22Rv1 (cell line): ENCODE measurements around the gene DNAH8.

Experiments used
- H3K27ac ChIP-seq: fragments of 450-650 bp; 2 replicates; pipeline ENCODE4 v1.5.1; 2017
- ZFX ChIP-seq: fragments of 450-650 bp; IDR thresholded peaks from 2 replicates; pipeline ENCODE4 v1.6.1; 2017; ENCODE audit warnings: antibody characterized with exemption, borderline replicate concordance
- TF ChIP-seq, protein P1 (sequence below): fragments of 450-650 bp; IDR thresholded peaks from 2 replicates; pipeline ENCODE4 v1.5.1; 2017; ENCODE audit warnings: mild to moderate bottlenecking

The DNAH8 gene

GRCh38 chr6:38837101-38837500 is 122.0 kb downstream of the DNAH8 start:
- no peak overlapping the region for H3K27ac ChIP-seq
- TF ChIP-seq, protein P1, sequence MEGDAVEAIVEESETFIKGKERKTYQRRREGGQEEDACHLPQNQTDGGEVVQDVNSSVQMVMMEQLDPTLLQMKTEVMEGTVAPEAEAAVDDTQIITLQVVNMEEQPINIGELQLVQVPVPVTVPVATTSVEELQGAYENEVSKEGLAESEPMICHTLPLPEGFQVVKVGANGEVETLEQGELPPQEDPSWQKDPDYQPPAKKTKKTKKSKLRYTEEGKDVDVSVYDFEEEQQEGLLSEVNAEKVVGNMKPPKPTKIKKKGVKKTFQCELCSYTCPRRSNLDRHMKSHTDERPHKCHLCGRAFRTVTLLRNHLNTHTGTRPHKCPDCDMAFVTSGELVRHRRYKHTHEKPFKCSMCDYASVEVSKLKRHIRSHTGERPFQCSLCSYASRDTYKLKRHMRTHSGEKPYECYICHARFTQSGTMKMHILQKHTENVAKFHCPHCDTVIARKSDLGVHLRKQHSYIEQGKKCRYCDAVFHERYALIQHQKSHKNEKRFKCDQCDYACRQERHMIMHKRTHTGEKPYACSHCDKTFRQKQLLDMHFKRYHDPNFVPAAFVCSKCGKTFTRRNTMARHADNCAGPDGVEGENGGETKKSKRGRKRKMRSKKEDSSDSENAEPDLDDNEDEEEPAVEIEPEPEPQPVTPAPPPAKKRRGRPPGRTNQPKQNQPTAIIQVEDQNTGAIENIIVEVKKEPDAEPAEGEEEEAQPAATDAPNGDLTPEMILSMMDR: no peak
- TF ChIP-seq ZFX: no peak

- no peak overlapping the region for H3K27ac ChIP-seq
- no peak for TF ChIP-seq ZFX
- TF ChIP-seq, protein P1: no peak
These were observed 128.7 kb downstream of the DNAH8 start for GRCh38 chr6:38843798-38844197.

DNA sequence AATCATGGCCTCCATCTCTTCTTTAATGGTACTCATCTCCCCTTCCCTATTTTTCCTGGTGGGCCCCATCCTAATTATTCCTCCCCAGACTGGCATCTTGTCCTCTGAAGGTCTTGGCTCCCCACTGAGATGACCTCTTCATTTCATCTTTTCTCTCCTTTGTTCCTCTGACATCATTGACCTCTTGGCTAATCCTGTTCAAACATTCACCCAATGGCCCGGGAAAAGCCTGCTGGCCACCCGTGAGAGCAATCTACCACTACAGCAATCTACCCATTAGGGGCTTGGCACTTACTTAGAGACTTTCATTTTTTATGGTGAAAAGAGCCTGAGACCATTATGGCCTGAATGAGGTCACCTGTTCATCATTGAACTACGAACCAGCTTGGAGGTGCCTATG is 130.8 kb downstream of the DNAH8 start:
- no peak overlapping the region for H3K27ac ChIP-seq
- TF ChIP-seq, protein P1: no peak
- TF ChIP-seq ZFX: no peak

- no peak for TF ChIP-seq ZFX
- TF ChIP-seq, protein P1: no peak
- H3K27ac ChIP-seq: no peak overlapping the region
These were observed 131.2 kb downstream of the DNAH8 start for GRCh38 chr6:38846361-38846760.

GRCh38 chr6:38846844-38847243 is 131.7 kb downstream of the DNAH8 start:
- TF ChIP-seq, protein P1: no peak
- no peak for TF ChIP-seq ZFX
- H3K27ac ChIP-seq: no peak overlapping the region

DNA sequence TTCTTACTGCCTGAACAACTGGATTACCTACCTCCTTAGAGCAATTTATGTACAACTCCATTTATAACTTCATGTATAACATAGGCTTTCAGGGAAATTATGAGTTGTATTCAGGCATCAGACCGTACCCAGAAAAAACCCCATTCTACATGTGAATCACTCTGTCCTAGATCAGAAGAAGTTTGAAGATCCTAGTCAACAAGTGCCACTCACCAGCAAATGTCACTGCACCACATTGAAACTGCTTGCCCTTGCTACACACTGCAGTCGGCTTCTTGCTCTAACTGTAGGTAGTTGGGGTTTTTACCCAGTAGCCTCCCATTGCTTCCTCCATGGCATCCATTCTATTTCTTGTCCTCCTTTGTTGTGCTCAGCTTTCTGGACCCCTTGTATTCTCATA is 132.4 kb downstream of the DNAH8 start:
- no peak overlapping the region for H3K27ac ChIP-seq
- TF ChIP-seq ZFX: no peak
- TF ChIP-seq, protein P1: no peak

DNA sequence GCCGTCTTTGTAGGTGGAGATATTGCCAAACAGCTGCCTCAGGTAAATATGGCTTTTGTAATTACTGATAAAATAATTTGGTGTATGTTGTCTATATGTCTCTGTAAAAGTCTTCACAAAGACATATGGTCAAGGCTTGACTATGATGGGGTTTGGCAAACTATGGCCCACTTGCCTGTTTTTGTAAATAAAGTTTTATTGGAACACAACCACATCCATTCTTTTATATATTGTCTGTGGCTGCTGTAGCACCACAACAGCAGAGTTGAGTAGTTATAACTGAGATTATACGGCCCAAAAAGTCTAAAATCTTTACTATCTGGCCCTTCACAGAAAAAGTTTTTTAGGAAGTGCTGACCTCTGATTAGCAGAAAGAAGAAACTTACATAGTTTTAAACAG is 133.6 kb downstream of the DNAH8 start:
- TF ChIP-seq, protein P1: no peak
- no peak for TF ChIP-seq ZFX

More for the DNA sequence above, 133.6 kb downstream of the DNAH8 start:
- no peak overlapping the region for H3K27ac ChIP-seq
